22Rv1 (cell line): Measurements from ENCODE around the gene CEPT1.
"Not testable (repeated sequence)": the region's sequence is repeated elsewhere in the genome, so short reads cannot be mapped to it uniquely, and the experiment has no call there.

Source experiments
- H3K27ac ChIP-seq: fragments of 450-650 bp; 2 replicates; pipeline ENCODE4 v1.5.1; 2017
- ZFX ChIP-seq: fragments of 450-650 bp; IDR thresholded peaks from 2 replicates; pipeline ENCODE4 v1.6.1; 2017; ENCODE audit warnings: antibody characterized with exemption, borderline replicate concordance
- TF ChIP-seq, protein P1 (sequence below): fragments of 450-650 bp; IDR thresholded peaks from 2 replicates; pipeline ENCODE4 v1.5.1; 2017; ENCODE audit warnings: mild to moderate bottlenecking

The CEPT1 gene

DNA sequence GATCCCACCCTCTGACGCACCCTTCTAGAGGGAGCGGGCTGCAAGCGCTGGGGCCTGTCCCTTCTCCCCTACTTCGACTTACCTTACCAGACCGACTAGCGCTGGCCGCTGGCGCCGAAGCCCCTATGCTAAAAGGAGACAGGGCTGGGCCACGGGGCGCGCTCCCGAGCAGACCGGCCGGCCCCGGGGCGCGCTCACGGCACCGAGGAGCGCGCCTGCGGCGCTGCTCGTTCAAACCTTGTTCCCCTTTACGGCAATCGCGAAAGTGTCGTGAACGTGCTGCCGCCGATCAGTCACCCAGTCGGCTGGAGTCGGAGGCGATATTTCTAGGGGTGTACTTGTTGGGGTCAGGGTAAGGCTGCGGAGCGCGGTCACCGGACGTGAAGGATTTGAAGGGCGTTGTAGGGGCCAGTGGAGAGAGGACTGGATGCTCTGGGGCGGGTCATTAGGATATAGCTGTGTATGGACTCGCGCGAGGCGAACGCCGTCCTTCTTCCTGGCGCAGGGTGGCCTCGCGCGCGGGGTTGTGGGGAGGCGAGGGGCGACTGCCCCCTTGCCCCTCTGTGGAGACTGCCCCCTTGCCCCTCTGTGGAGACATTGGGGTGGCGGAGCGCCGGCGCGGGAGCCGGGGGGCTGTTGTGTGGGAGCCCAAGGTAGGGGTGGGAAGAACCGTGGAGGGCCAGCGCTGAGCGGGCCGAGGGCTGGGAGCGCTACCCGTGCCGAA lies at the start of gene CEPT1, which contains the start of gene DRAM2:
TSS of gene CEPT1 (plus strand) at position 268 of the 724 bp plus-strand sequence. CDS start 7,492 bp downstream, outside the sequence.
TSS of gene DRAM2 (minus strand) at position 138 of the 724 bp plus-strand sequence. CDS start 8,539 bp downstream, outside the sequence.
- no peak for TF ChIP-seq ZFX
- TF ChIP-seq, protein P1, sequence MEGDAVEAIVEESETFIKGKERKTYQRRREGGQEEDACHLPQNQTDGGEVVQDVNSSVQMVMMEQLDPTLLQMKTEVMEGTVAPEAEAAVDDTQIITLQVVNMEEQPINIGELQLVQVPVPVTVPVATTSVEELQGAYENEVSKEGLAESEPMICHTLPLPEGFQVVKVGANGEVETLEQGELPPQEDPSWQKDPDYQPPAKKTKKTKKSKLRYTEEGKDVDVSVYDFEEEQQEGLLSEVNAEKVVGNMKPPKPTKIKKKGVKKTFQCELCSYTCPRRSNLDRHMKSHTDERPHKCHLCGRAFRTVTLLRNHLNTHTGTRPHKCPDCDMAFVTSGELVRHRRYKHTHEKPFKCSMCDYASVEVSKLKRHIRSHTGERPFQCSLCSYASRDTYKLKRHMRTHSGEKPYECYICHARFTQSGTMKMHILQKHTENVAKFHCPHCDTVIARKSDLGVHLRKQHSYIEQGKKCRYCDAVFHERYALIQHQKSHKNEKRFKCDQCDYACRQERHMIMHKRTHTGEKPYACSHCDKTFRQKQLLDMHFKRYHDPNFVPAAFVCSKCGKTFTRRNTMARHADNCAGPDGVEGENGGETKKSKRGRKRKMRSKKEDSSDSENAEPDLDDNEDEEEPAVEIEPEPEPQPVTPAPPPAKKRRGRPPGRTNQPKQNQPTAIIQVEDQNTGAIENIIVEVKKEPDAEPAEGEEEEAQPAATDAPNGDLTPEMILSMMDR, result no peak
- peak within 1 kb of the TSS; percentile 84 for H3K27ac ChIP-seq

DNA sequence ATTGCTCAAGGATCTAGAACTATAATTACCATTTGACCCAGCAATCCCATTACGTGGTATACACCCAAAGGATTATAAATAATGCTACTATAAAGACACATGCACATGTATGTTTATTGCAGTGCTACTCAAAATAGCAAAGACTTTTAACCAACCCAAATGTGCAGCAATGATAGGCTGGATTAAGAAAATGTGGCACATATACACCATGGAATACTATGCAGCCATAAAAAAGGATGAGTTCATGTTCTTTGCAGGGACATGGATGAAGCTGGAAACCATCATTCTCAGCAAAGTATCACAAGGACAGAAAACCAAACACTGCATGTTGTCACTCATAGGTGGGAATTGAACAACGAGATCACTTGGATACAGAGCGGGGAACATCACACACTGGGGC lies 44.6 kb upstream of the CEPT1 start:
- not testable (repeated sequence) for H3K27ac ChIP-seq

DNA sequence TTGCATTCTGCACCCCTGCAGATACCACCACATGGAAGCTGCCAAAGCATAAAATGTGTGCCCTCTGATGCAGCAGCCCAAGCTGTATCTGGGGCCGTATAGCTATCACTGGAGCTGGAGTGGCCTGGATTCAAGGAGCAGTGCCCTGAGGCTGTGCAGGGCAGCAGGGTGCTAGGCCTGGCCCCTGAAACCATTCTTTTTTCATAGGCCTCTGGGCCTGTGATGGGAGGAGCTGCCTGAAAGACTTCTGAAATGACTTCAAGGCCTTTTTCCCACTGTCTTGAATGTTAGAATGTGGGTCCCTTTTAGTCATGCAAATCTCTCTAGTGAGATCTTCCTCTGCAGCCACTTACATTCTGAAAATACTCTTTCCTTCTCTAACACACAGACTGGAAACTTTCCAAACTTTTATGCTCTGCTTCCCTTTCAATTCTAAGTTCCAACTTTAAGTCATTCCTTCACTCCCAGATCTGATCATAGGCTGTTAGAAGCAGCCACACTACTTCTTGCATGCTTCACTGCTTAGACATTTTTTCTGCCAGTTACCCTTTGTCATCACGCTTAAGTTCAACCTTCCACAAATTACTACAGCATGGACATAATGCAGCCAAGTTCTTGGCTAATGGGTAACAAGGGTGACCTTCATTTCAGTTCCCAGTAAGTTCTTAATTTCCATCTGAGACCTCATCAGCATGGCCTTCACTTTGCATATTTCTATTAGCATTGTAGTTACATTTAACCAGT lies 42.5 kb upstream of the CEPT1 start:
- no peak for TF ChIP-seq ZFX
- TF ChIP-seq, protein P1, result no peak
- no peak overlapping the region for H3K27ac ChIP-seq

DNA sequence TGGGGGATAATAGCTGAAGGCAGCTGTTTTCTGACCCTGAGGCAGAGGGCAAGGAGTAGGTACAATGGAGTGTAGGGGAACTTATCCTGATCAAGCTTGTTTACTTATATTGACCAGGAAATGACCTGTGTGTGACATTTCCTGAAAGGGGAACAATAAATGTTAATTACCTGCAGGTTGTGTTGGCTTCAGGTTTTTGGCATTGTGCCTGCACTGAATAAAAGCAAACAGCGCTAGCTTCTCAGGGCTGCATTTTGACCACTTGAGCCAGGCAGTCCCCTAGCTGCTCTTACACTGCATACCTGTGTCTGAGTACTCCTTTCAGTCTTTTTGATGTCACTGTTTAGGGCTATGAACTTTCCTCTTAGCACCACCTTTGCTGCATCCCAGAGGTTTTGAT lies 40.7 kb upstream of the CEPT1 start:
- no peak overlapping the region for H3K27ac ChIP-seq
- TF ChIP-seq ZFX, result no peak
- TF ChIP-seq, protein P1, result no peak

DNA sequence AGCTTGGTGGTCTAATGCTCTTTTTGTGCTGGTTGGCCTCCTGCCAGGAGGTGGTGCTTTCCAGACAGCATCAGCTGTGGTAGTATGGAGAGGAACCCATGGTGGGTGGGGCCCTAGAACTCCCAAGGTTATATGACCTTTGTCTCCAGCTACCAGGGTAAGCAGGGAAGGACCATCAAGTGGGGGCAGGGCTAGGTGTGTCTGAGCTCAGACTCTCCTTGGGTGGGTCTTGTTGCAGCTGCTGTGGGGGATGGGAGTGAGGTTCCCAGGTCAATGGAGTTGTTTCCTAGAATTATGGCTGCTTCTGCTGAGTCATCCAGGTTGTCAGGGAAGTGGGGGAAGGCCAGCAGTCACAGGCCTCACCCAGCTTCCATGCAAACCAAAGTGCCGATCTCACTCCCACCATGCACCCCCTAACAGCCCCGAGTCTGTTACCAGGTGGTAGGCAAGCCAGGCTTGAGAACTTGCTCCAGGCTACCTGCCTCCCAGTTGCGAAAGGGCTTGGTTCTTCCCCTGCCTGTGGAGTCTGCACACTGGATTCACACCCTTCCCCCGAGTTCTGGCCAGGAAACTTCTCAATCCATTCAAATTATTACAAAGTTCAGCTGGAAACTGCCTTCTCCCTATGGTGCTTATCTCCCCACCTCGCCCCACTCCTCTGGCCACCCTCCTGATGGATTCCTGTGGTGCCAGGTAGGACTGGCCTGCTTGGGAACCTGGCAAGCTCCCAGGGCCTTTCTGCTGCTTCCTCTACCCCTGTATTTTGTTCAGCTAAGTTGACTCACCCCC lies 38.0 kb upstream of the CEPT1 start:
- H3K27ac ChIP-seq, result no peak overlapping the region
- TF ChIP-seq, protein P1, result no peak
- no peak for TF ChIP-seq ZFX

DNA sequence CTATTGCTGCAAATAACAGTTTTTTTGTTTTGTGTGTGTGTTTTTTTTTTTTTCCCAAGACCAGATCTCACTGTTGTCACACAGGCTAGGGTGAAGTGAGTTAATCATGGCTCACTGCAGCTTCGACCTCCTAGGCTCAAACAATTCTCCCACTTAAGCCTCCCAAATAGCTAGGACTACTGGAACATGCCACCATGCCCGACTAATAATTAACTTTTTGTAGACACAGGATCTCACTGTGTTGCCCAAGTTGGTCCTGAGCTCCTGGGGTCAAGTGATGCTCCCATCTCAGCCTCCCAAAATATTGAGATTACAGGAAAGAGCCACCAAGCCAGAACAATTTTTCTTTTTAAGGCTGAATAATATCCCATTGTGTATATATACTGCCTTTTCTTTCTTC lies 35.0 kb upstream of the CEPT1 start:
- H3K27ac ChIP-seq, result no peak overlapping the region
- TF ChIP-seq, protein P1, result no peak
- no peak for TF ChIP-seq ZFX

DNA sequence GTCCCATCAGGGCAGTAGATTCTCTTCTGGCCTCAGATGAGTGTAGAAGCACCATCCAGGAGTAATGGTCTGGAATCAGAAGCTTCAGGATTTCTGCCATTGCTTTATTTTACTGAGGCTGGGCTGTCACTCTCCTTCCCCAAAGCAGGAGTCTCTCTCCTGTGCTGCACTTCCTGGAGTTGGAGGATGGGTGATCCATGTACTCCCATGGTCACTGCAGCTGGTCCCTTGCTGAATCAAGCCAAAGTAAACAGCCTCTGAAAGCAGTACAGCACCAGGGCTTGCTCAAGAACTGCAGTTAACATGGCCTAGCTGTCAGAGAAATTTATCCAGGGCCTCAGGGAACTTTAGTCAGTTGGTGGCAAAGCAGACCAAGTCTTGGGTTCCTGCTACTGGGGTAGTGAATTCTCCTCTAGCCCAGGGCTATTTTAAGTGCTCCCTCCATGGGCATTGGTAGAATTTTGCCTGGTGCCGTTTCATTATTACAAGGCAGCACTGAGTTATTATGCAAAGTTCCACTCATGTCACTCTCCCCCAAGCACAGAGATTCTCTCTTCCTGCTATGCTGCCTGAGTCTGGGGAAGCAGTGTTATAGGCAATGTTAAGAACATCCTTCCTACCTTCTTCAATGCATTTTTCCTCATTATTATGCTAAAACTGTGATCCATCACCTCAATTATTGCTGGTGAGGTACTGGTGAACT lies 29.7 kb upstream of the CEPT1 start:
- no peak overlapping the region for H3K27ac ChIP-seq
- TF ChIP-seq ZFX, result no peak
- TF ChIP-seq, protein P1, result no peak
